ENCODE data around the gene GBX2. TPM values are rescaled to one million over a fixed set of nuclear protein-coding genes. Genes with fewer than 3 reads are reported as not detected.

The GBX2 gene
- total and polyA plus RNA-seq, 2 experiments from 2014 or later = 0.99 to 1.3 TPM

DNA sequence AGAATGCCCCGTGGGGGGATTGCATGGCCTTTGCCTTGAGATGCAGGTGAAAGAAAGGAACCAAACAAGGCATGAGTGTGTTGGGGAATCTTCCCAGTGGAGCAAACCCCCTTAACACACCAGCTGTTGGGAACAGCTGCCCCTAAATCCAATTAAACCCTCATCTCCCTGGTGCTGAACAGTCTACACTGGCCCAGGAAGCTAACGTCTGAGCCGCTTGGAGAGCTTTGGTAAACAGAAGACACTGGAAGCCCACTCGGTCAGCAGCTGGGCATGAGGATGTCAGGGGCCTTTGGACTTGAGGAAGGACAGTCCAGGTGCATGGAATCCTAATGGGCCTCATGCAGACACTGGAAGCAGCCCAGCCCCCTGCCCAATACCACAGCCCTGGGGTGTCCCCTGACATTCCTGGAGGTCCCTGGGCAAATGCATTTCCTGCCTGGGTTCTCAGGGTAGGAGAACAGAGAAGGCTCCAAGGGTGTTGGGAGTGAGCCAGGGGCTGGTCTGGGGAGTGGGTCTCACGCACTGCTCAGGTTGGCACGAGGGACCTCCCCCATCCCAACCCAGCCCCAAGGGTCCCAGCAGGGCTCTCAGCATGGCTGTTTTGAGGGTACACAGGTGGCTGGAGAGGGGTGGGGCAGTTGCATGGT lies 37.7 kb downstream of the GBX2 start:
- Histone ChIP-seq H3F3A (replicated peaks; ENCODE audit: low read depth) (0 out of 2 replicates have a peak, but pooled peaks cover 4% of the 10 kb centered on the region), H3K27ac (ENCODE audit: low read depth) (no peak overlapping the region), H3K4me1 (ENCODE audit: insufficient read depth) (peaks cover 11% of the 10 kb centered on the region), H3K9me2 (ENCODE audit: insufficient read depth) (no peaks in the 10 kb centered on the region), H4K20me1 (replicated peaks; ENCODE audit: insufficient read depth) (no peaks in the 10 kb centered on the region), H3K36me3 (ENCODE audit: insufficient read depth) (no peaks in the 10 kb centered on the region), H3K27me3 (ENCODE audit: insufficient read depth) (no peaks in the 10 kb centered on the region), H3K79me2 (replicated peaks; ENCODE audit: insufficient read depth) (no peaks in the 10 kb centered on the region), H2AFZ (no peak overlapping the region), H3K4me3 (no peak overlapping the region), H3K4me2 (no peak overlapping the region)
- H3K36me3 Mint-ChIP-seq (ENCODE audit: low read depth) = peaks cover 3% of the 10 kb centered on the region; the same call in 2 of the 3 replicates
- H3K4me1 Mint-ChIP-seq = peaks cover 46% of the 10 kb centered on the region
- H3K27ac Mint-ChIP-seq = no peak overlapping the region
- H3K9me3 Mint-ChIP-seq = no peaks in the 10 kb centered on the region
- peaks cover 28% of the 10 kb centered on the region for H3K27me3 Mint-ChIP-seq (ENCODE audit: insufficient read depth, low read depth, poor library complexity)
- no peak overlapping the region for H3K4me3 Mint-ChIP-seq
- 0 out of 3 replicates have a peak, but pooled peaks have one; percentile 11 for ATAC-seq
- no peak for TF ChIP-seq ZNF114 (CRISPR knock-in tag; IDR thresholded peaks at IDR 0.05)
- TF ChIP-seq JUNB (IDR thresholded peaks at IDR 0.05; ENCODE audit: unreplicated experiment) = no peak
- no peak for TF ChIP-seq NANOG (IDR thresholded peaks at IDR 0.05; ENCODE audit: borderline replicate concordance)
- no peak for TF ChIP-seq CREB1 (CRISPR knock-in tag; IDR thresholded peaks at IDR 0.05; ENCODE audit: low read depth)
- TF ChIP-seq, protein P1, sequence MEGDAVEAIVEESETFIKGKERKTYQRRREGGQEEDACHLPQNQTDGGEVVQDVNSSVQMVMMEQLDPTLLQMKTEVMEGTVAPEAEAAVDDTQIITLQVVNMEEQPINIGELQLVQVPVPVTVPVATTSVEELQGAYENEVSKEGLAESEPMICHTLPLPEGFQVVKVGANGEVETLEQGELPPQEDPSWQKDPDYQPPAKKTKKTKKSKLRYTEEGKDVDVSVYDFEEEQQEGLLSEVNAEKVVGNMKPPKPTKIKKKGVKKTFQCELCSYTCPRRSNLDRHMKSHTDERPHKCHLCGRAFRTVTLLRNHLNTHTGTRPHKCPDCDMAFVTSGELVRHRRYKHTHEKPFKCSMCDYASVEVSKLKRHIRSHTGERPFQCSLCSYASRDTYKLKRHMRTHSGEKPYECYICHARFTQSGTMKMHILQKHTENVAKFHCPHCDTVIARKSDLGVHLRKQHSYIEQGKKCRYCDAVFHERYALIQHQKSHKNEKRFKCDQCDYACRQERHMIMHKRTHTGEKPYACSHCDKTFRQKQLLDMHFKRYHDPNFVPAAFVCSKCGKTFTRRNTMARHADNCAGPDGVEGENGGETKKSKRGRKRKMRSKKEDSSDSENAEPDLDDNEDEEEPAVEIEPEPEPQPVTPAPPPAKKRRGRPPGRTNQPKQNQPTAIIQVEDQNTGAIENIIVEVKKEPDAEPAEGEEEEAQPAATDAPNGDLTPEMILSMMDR (conservative IDR thresholded peaks at IDR 0.05; ENCODE audit: low read depth in 2 of 2) = no peak
- TF ChIP-seq, protein P2, sequence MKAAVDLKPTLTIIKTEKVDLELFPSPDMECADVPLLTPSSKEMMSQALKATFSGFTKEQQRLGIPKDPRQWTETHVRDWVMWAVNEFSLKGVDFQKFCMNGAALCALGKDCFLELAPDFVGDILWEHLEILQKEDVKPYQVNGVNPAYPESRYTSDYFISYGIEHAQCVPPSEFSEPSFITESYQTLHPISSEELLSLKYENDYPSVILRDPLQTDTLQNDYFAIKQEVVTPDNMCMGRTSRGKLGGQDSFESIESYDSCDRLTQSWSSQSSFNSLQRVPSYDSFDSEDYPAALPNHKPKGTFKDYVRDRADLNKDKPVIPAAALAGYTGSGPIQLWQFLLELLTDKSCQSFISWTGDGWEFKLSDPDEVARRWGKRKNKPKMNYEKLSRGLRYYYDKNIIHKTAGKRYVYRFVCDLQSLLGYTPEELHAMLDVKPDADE (IDR thresholded peaks at IDR 0.05) = no peak
- TF ChIP-seq ZNF462 (CRISPR knock-in tag; IDR thresholded peaks at IDR 0.05) = no peak
- no peak for TF ChIP-seq POLR2AphosphoS5 (IDR thresholded peaks at IDR 0.05; ENCODE audit: low read depth)
- no peak for TF ChIP-seq STAT1 (IDR thresholded peaks at IDR 0.05; ENCODE audit: unreplicated experiment)
- no peak for TF ChIP-seq EZH2 (IDR thresholded peaks at IDR 0.05; ENCODE audit: low read depth, unreplicated experiment)
- TF ChIP-seq ZNF331 (CRISPR knock-in tag; IDR thresholded peaks at IDR 0.05; ENCODE audit: low read depth) = no peak
- TF ChIP-seq, protein P3, sequence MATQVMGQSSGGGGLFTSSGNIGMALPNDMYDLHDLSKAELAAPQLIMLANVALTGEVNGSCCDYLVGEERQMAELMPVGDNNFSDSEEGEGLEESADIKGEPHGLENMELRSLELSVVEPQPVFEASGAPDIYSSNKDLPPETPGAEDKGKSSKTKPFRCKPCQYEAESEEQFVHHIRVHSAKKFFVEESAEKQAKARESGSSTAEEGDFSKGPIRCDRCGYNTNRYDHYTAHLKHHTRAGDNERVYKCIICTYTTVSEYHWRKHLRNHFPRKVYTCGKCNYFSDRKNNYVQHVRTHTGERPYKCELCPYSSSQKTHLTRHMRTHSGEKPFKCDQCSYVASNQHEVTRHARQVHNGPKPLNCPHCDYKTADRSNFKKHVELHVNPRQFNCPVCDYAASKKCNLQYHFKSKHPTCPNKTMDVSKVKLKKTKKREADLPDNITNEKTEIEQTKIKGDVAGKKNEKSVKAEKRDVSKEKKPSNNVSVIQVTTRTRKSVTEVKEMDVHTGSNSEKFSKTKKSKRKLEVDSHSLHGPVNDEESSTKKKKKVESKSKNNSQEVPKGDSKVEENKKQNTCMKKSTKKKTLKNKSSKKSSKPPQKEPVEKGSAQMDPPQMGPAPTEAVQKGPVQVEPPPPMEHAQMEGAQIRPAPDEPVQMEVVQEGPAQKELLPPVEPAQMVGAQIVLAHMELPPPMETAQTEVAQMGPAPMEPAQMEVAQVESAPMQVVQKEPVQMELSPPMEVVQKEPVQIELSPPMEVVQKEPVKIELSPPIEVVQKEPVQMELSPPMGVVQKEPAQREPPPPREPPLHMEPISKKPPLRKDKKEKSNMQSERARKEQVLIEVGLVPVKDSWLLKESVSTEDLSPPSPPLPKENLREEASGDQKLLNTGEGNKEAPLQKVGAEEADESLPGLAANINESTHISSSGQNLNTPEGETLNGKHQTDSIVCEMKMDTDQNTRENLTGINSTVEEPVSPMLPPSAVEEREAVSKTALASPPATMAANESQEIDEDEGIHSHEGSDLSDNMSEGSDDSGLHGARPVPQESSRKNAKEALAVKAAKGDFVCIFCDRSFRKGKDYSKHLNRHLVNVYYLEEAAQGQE (IDR thresholded peaks at IDR 0.05; ENCODE audit: unreplicated experiment) = no peak
- no peak for TF ChIP-seq EZH2phosphoT487 (IDR thresholded peaks at IDR 0.05; ENCODE audit: unreplicated experiment)
- no peak for DNase-seq (ENCODE audit: low spot score)
